H9 (cell line): Measurements from ENCODE around the gene DNAI2. TPM values are rescaled to one million over a fixed set of nuclear protein-coding genes. Genes with fewer than 3 reads are reported as not detected.
A peak's percentile ranks its signal among the peaks of the same experiment; 100 is the strongest.

Experiments
- DNase-seq: peaks from one replicate; pipeline ENCODE4 v3.0.0-alpha.2; 2017
- H2AFZ ChIP-seq: one replicate; pipeline ENCODE4 v1.6.1; 2013; ENCODE audit warnings: mild to moderate bottlenecking, low read length, control low read depth, moderate library complexity
- H2AK5ac ChIP-seq: 2 replicates; pipeline ENCODE4 v1.6.1; 2013; ENCODE audit warnings: low read length, control low read depth, mixed read lengths; ENCODE audit not compliant: insufficient read length
- H2BK120ac ChIP-seq: one replicate; pipeline ENCODE4 v1.6.1; 2013; ENCODE audit warnings: low read depth, mild to moderate bottlenecking, low read length, control low read depth, inconsistent platforms; ENCODE audit not compliant: poor library complexity, severe bottlenecking
- H2BK12ac ChIP-seq: 2 replicates; pipeline ENCODE4 v1.6.1; 2013; ENCODE audit warnings: low read length, control low read depth, mixed read lengths, low read depth; ENCODE audit not compliant: insufficient read length
- H2BK15ac ChIP-seq: 2 replicates; pipeline ENCODE4 v1.6.1; 2013; ENCODE audit warnings: low read depth, low read length, control low read depth
- H2BK20ac ChIP-seq: one replicate; pipeline ENCODE4 v1.6.1; 2013; ENCODE audit warnings: low read depth, mild to moderate bottlenecking, low read length, control low read depth, inconsistent platforms; ENCODE audit not compliant: poor library complexity, severe bottlenecking
- H2BK5ac ChIP-seq: 2 replicates; pipeline ENCODE4 v1.6.1; 2013; ENCODE audit warnings: low read length, control low read depth, mixed read lengths; ENCODE audit not compliant: insufficient read length
- H3K14ac ChIP-seq: 2 replicates; pipeline ENCODE4 v1.6.1; 2013; ENCODE audit warnings: low read length, control low read depth; ENCODE audit not compliant: insufficient read depth
- H3K18ac ChIP-seq: 2 replicates; pipeline ENCODE4 v1.6.1; 2013; ENCODE audit warnings: low read depth, mild to moderate bottlenecking, mixed read lengths, low read length, control low read depth; ENCODE audit not compliant: insufficient read length
- H3K23ac ChIP-seq: 2 replicates; pipeline ENCODE4 v1.6.1; 2013; ENCODE audit warnings: low read length, control low read depth, mixed read lengths, low read depth; ENCODE audit not compliant: insufficient read length
- H3K23me2 ChIP-seq: 2 replicates; pipeline ENCODE4 v1.6.1; 2013; ENCODE audit warnings: low read depth, mild to moderate bottlenecking, mixed read lengths, low read length, control low read depth; ENCODE audit not compliant: insufficient read length, poor library complexity, severe bottlenecking
- H3K27ac ChIP-seq: 2 replicates; pipeline ENCODE4 v1.5.1; 2013; ENCODE audit warnings: low read length, control low read depth, mixed read lengths, low read depth; ENCODE audit not compliant: insufficient read length
- H3K27me3 ChIP-seq: 2 replicates; pipeline ENCODE4 v1.6.1; 2013; ENCODE audit warnings: low read length, control low read depth, inconsistent platforms; ENCODE audit not compliant: insufficient read depth
- H3K4ac ChIP-seq: 2 replicates; pipeline ENCODE4 v1.6.1; 2013; ENCODE audit warnings: low read depth, mild to moderate bottlenecking, control low read depth, inconsistent platforms, low read length, moderate library complexity
- H3K4me1 ChIP-seq: 2 replicates; pipeline ENCODE4 v1.6.1; 2013; ENCODE audit warnings: low read length, control low read depth, inconsistent platforms; ENCODE audit not compliant: insufficient read depth
- H3K4me2 ChIP-seq: 2 replicates; pipeline ENCODE4 v1.6.1; 2013; ENCODE audit warnings: low read length, control low read depth, mixed read lengths; ENCODE audit not compliant: insufficient read length, insufficient read depth
- H3K56ac ChIP-seq: 2 replicates; pipeline ENCODE4 v1.6.1; 2013; ENCODE audit warnings: low read depth, mild to moderate bottlenecking, mixed read lengths, low read length, control low read depth; ENCODE audit not compliant: insufficient read length
- H3K79me1 ChIP-seq: 2 replicates; pipeline ENCODE4 v1.6.1; 2013; ENCODE audit warnings: low read depth, mild to moderate bottlenecking, moderate library complexity, low read length, control low read depth, inconsistent platforms; ENCODE audit not compliant: insufficient read depth, poor library complexity, severe bottlenecking
- H3K79me2 ChIP-seq: 2 replicates; pipeline ENCODE4 v1.6.1; 2013; ENCODE audit warnings: low read length, control low read depth, inconsistent platforms; ENCODE audit not compliant: insufficient read depth
- H3K9ac ChIP-seq: 2 replicates; pipeline ENCODE4 v1.6.1; 2013; ENCODE audit warnings: low read length, control low read depth, mixed read lengths; ENCODE audit not compliant: insufficient read length; ENCODE audit errors: extremely low read depth
- H3K9me3 ChIP-seq: one replicate; pipeline ENCODE4 v1.6.1; 2013; ENCODE audit warnings: low read depth, low read length, inconsistent platforms; ENCODE audit not compliant: control insufficient read depth
- H3T11ph ChIP-seq: one replicate; pipeline ENCODE4 v1.6.1; 2013; ENCODE audit warnings: mild to moderate bottlenecking, low read length, control low read depth, inconsistent platforms
- H4K20me1 ChIP-seq: one replicate; pipeline ENCODE4 v1.6.1; 2013; ENCODE audit not compliant: control insufficient read depth, insufficient read length, insufficient read depth
- H4K5ac ChIP-seq: 2 replicates; pipeline ENCODE4 v1.6.1; 2013; ENCODE audit warnings: low read depth, mild to moderate bottlenecking, mixed read lengths, low read length, control low read depth; ENCODE audit not compliant: insufficient read length
- H4K8ac ChIP-seq: replicated peaks from 2 replicates; pipeline ENCODE4 v1.6.1; 2013; ENCODE audit warnings: low read length, control low read depth, mixed read lengths, low read depth; ENCODE audit not compliant: insufficient read length
- H4K91ac ChIP-seq: 2 replicates; pipeline ENCODE4 v1.6.1; 2013; ENCODE audit warnings: low read depth, mild to moderate bottlenecking, moderate library complexity, mixed read lengths, low read length, control low read depth; ENCODE audit not compliant: insufficient read length
- H3K27ac Mint-ChIP-seq, 3 experiments: 2 replicates in 2 of 3; 3 replicates in 1 of 3; pipeline ENCODE4 v1.8.0; 2020 to 2021; ENCODE audit warnings: mixed read lengths in 3 of 3, mild to moderate bottlenecking in 1 of 3, moderate library complexity in 1 of 3
- H3K27me3 Mint-ChIP-seq: 2 replicates; pipeline ENCODE4 v1.8.0; 2021; ENCODE audit warnings: low read depth, mild to moderate bottlenecking, moderate library complexity, mixed read lengths
- H3K36me3 Mint-ChIP-seq, 3 experiments: 2 replicates in 2 of 3; 3 replicates in 1 of 3; pipeline ENCODE4 v1.8.0; 2020 to 2021; ENCODE audit warnings: low read depth in 3 of 3, mixed read lengths in 3 of 3; ENCODE audit not compliant: insufficient read depth in 1 of 3
- H3K4me1 Mint-ChIP-seq, 2 experiments: 2 replicates each; pipeline ENCODE4 v1.8.0; 2020; ENCODE audit warnings: mixed read lengths in 2 of 2
- H3K4me3 Mint-ChIP-seq, 2 experiments: 2 replicates in 1 of 2; 3 replicates in 1 of 2; pipeline ENCODE4 v1.8.0; 2020 to 2021; ENCODE audit warnings: mild to moderate bottlenecking in 2 of 2, mixed read lengths in 2 of 2, moderate library complexity in 1 of 2
- H3K9me3 Mint-ChIP-seq, 2 experiments: 2 replicates in 1 of 2; 3 replicates in 1 of 2; pipeline ENCODE4 v1.8.0; 2020; ENCODE audit warnings: mild to moderate bottlenecking in 2 of 2, mixed read lengths in 2 of 2, moderate library complexity in 1 of 2
- CTCF ChIP-seq: fragments of 200-600 bp; sonication (generic); conservative IDR thresholded peaks from 3 replicates; pipeline ENCODE4 v1.8.0; 2021; ENCODE audit warnings: antibody characterized with exemption, mild to moderate bottlenecking
- WGBS: extraction: QIAGEN DNeasy Blood & Tissue Kit; methylation state at CpG from one replicate; pipeline ENCODE4 v1.1.7; 2013; ENCODE audit warnings: missing lambda C conversion rate, low lambda C conversion rate, mixed read lengths; ENCODE audit not compliant: insufficient read length; ENCODE audit errors: extremely low coverage; 5-methylcytosine and 5-hydroxymethylcytosine counted together
- total RNA-seq: library from RNA; stranded (reverse); gene quantifications from 2 replicates; pipeline ENCODE4 v1.2.1, GENCODE V29; 2021

Gene DNAI2
- total RNA-seq, 1 experiment from 2014 or later = not detected

GRCh38 chr17:74270333-74270732 is 3.7 kb upstream of the DNAI2 start:
- no peak for DNase-seq
- Histone ChIP-seq H2BK12ac (no peak overlapping the region), H2BK120ac (no peak overlapping the region), H2AK5ac (no peak overlapping the region), H3K79me2 (no peaks in the 10 kb centered on the region), H3K14ac (no peak overlapping the region), H3K4ac (no peak overlapping the region), H3K9ac (no peak overlapping the region), H3K27me3 (no peaks in the 10 kb centered on the region; the same call in 1 of the 2 replicates), H3K23ac (no peak overlapping the region), H2BK20ac (no peak overlapping the region), H4K5ac (no peak overlapping the region), H4K8ac (no peak overlapping the region), H4K91ac (no peak overlapping the region), H3K56ac (no peak overlapping the region), H3K23me2 (peaks cover 4% of the 10 kb centered on the region), H3K27ac (no peak overlapping the region), H2BK15ac (no peak overlapping the region), H3K18ac (no peak overlapping the region), H3K4me1 (no peaks in the 10 kb centered on the region; the same call in 1 of the 2 replicates), H2AFZ (no peak overlapping the region), H3K4me2 (no peak overlapping the region), H3K9me3 (no peaks in the 10 kb centered on the region), H3T11ph (no peak overlapping the region), H3K79me1 (no peaks in the 10 kb centered on the region), H4K20me1 (no peaks in the 10 kb centered on the region), H2BK5ac (no peak overlapping the region)
- WGBS = no CpG with 5 or more reads among the region's 10 CpGs
- no peaks in the 10 kb centered on the region for H3K9me3 Mint-ChIP-seq
- peak overlapping the region in 1 of 3 experiments; percentile 29; a peak in 2 of 7 replicates for H3K27ac Mint-ChIP-seq
- no peak for TF ChIP-seq CTCF
- peaks cover 53% of the 10 kb centered on the region for H3K27me3 Mint-ChIP-seq
- no peaks in the 10 kb centered on the region for H3K36me3 Mint-ChIP-seq
- peaks cover 24 to 47% of the 10 kb centered on the region in 2 experiments for H3K4me1 Mint-ChIP-seq
- no peak overlapping the region for H3K4me3 Mint-ChIP-seq
